ENCODE measurements around the gene TNFRSF1A. TPM values are rescaled to one million over a fixed set of nuclear protein-coding genes. Genes with fewer than 3 reads are reported as not detected.
A peak's percentile ranks its signal among the peaks of the same experiment; 100 is the strongest.

The TNFRSF1A gene
- total RNA-seq, 1 experiment from 2014 or later = 95.1 TPM

DNA sequence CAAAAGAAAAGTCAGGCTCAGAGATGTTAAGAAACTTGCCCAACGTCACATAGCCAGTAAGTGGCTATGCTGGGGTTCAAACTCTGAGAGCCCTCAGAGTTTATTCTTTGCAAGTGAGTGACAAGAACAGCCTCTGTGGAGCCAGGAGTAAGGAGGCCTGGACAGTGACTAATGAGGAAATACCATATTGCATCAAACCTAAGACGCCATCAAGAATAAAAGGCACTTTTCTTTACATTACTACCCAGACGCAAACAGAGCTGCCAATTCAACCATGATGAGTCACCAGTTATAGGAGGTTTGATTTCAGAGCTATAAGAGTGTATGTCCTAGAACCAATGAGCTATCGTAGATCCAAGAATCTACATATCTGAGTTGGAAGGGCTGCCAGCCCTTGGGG lies 9.4 kb downstream of the TNFRSF1A start:
- Histone ChIP-seq H3K4me2 (ENCODE audit: low read length) (peak overlapping the region; percentile 18; the same call in 1 of the 2 replicates), H3K9ac (ENCODE audit: low read length) (peak overlapping the region; percentile 36; the same call in 1 of the 2 replicates), H3K27ac (ENCODE audit: low read length) (peak overlapping the region; percentile 100), H3K4me3 (ENCODE audit: low read length) (no peak overlapping the region), H3K9me3 (ENCODE audit: low read length) (no peaks in the 10 kb centered on the region), H4K20me1 (ENCODE audit: low read length) (no peaks in the 10 kb centered on the region), H3F3A (ENCODE audit: low read length, unreplicated experiment) (peaks cover 5% of the 10 kb centered on the region), H3K4me1 (ENCODE audit: insufficient read depth, low read length) (peaks cover 51% of the 10 kb centered on the region), H3K27me3 (ENCODE audit: low read length) (no peaks in the 10 kb centered on the region), H3K36me3 (ENCODE audit: low read depth, low read length) (peaks cover 41% of the 10 kb centered on the region), H3K79me2 (ENCODE audit: low read length) (peaks cover 38% of the 10 kb centered on the region), H3K9me2 (replicated peaks; ENCODE audit: low read length) (no peaks in the 10 kb centered on the region), H2AFZ (ENCODE audit: low read length) (no peak overlapping the region)
- POLR2A ChIA-PET (ENCODE audit: unreplicated experiment) = interaction anchor here (0.5 to 0.6 kb wide), 3 partner anchors 9 to 236 kb away, joined by 3 to 4 read pairs (median 3); no protein-coding TSS in a partner anchor
- DNase-seq (peak; percentile 92), ATAC-seq (peak; percentile 42)
- intact Hi-C loops (cut with micrococcal nuclease) = no loop called here
- no TSS peak for BruUV-seq (replicated peaks)
- no peak for TF ChIP-seq EZH2phosphoT487 (IDR thresholded peaks at IDR 0.05; ENCODE audit: borderline replicate concordance, low read length)
- CTCF ChIA-PET = interaction anchor here (1.0 kb wide), 2 partner anchors 39 to 133 kb away, joined by 4 read pairs; no protein-coding TSS in a partner anchor

DNA sequence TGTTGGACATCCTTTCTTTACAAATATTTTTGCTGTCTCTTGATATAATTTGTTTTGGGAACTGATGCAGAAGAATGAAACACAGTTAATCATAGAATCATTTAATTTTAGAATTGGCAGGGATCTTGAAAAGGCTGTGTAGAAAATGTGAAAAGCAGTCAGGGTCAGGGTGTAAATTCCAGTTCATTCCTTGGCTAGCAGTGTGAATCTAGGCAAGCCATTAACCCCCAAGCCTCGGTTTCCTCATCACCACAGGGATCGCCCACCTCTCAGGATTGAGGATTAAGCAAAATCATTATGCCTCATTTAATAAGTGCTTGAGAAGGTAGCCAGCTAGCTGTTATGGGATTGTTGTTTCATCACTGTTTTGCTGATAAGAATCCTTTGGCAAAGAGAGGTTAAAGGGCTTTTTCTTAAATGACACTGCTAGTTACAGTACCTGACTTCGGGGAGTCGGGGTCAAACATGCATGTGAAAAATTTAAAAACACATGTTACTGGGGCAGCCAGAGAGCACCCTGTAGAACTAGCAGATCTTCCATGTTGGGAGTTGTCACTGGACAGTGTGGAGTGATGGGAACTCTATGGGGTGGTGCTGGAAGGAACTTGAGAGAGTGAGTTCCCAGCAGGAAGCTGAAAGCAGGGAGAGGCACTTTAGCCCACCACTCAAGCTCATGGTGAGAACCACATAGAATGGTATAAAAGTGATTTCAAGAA lies 10.7 kb downstream of the TNFRSF1A start:
- H3K79me2 ChIP-seq (ENCODE audit: low read length) = peaks cover 30% of the 10 kb centered on the region
- BruUV-seq (replicated peaks) = no TSS peak
- ATAC-seq (no peak), DNase-seq (no peak)
- no peak overlapping the region for H3K9ac ChIP-seq (ENCODE audit: low read length)
- peaks cover 41% of the 10 kb centered on the region for H3K4me1 ChIP-seq (ENCODE audit: insufficient read depth, low read length)
- intact Hi-C loops (cut with micrococcal nuclease) = no loop called here
- peaks cover 5% of the 10 kb centered on the region for H3F3A ChIP-seq (ENCODE audit: low read length, unreplicated experiment)
- H3K9me3 ChIP-seq (ENCODE audit: low read length) = no peaks in the 10 kb centered on the region
- H3K4me2 ChIP-seq (ENCODE audit: low read length) = no peak overlapping the region
- POLR2A ChIA-PET (ENCODE audit: unreplicated experiment) = no interaction called here
- CTCF ChIA-PET = no interaction called here
- H3K36me3 ChIP-seq (ENCODE audit: low read depth, low read length) = peaks cover 41% of the 10 kb centered on the region
- H3K9me2 ChIP-seq (replicated peaks; ENCODE audit: low read length) = no peaks in the 10 kb centered on the region
- H2AFZ ChIP-seq (ENCODE audit: low read length) = no peak overlapping the region
- no peak overlapping the region for H3K27ac ChIP-seq (ENCODE audit: low read length)
- no peaks in the 10 kb centered on the region for H3K27me3 ChIP-seq (ENCODE audit: low read length)
- no peaks in the 10 kb centered on the region for H4K20me1 ChIP-seq (ENCODE audit: low read length)
- TF ChIP-seq, protein P1, sequence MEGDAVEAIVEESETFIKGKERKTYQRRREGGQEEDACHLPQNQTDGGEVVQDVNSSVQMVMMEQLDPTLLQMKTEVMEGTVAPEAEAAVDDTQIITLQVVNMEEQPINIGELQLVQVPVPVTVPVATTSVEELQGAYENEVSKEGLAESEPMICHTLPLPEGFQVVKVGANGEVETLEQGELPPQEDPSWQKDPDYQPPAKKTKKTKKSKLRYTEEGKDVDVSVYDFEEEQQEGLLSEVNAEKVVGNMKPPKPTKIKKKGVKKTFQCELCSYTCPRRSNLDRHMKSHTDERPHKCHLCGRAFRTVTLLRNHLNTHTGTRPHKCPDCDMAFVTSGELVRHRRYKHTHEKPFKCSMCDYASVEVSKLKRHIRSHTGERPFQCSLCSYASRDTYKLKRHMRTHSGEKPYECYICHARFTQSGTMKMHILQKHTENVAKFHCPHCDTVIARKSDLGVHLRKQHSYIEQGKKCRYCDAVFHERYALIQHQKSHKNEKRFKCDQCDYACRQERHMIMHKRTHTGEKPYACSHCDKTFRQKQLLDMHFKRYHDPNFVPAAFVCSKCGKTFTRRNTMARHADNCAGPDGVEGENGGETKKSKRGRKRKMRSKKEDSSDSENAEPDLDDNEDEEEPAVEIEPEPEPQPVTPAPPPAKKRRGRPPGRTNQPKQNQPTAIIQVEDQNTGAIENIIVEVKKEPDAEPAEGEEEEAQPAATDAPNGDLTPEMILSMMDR (conservative IDR thresholded peaks at IDR 0.05; ENCODE audit: low read depth, low read length) = no peak
- TF ChIP-seq EZH2 (IDR thresholded peaks at IDR 0.05; ENCODE audit: low read length, unreplicated experiment) = no peak
- TF ChIP-seq EZH2phosphoT487 (IDR thresholded peaks at IDR 0.05; ENCODE audit: borderline replicate concordance, low read length) = no peak
- H3K4me3 ChIP-seq (ENCODE audit: low read length) = no peak overlapping the region

DNA sequence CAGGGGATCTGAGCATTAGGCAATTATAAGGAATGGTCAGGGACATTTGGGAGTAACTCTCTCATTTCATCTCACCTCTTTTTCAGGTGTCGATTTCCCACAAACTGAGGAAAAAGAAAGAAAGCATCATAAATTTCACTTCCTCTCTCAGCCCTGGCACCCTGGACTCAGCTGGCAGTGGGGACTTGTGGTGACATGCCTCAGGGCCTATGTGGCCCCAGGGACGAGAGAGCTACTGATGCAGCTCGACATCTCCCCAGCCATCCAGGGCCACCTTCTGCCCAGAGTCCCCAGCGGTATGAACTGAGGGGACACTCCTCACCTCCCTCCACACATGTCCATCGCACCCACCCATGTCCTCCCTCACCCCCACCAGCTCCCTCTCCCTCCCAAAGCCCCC lies 11.7 kb downstream of the TNFRSF1A start:
- Histone ChIP-seq H4K20me1 (ENCODE audit: low read length) (no peaks in the 10 kb centered on the region), H3K9me2 (replicated peaks; ENCODE audit: low read length) (no peaks in the 10 kb centered on the region), H3K4me2 (ENCODE audit: low read length) (no peak overlapping the region), H3K27ac (ENCODE audit: low read length) (no peak overlapping the region), H3K9ac (ENCODE audit: low read length) (no peak overlapping the region), H3K36me3 (ENCODE audit: low read depth, low read length) (peaks cover 41% of the 10 kb centered on the region), H2AFZ (ENCODE audit: low read length) (no peak overlapping the region), H3F3A (ENCODE audit: low read length, unreplicated experiment) (peaks cover 5% of the 10 kb centered on the region), H3K4me1 (ENCODE audit: insufficient read depth, low read length) (peaks cover 32% of the 10 kb centered on the region), H3K4me3 (ENCODE audit: low read length) (no peak overlapping the region), H3K79me2 (ENCODE audit: low read length) (peaks cover 22% of the 10 kb centered on the region), H3K27me3 (ENCODE audit: low read length) (no peaks in the 10 kb centered on the region), H3K9me3 (ENCODE audit: low read length) (no peaks in the 10 kb centered on the region)
- no peak for ATAC-seq
- no peak for DNase-seq
- no TSS peak for BruUV-seq (replicated peaks)
- ChIA-PET CTCF (no interaction called here), POLR2A (ENCODE audit: unreplicated experiment) (no interaction called here)
- TF ChIP-seq, protein P1 (conservative IDR thresholded peaks at IDR 0.05; ENCODE audit: low read depth, low read length) = no peak
- TF ChIP-seq EZH2 (IDR thresholded peaks at IDR 0.05; ENCODE audit: low read length, unreplicated experiment) (no peak), EZH2phosphoT487 (IDR thresholded peaks at IDR 0.05; ENCODE audit: borderline replicate concordance, low read length) (no peak)
- intact Hi-C loops (cut with micrococcal nuclease) = no loop called here
